Pancreas (tissue), 10 donors: ENCODE data around the gene LMBR1. TPM values are rescaled to one million over a fixed set of nuclear protein-coding genes. Genes with fewer than 3 reads are reported as not detected.
"Not testable (repeated sequence)": the region's sequence is repeated elsewhere in the genome, so short reads cannot be mapped to it uniquely, and the experiment has no call there.

Source experiments
- ATAC-seq, 4 donors: fragments of 200-7000 bp; cut with Tn5 transposase; one replicate each; pipeline versions ENCODE4 v1.8.0 to v1.9.1; 2020; ENCODE audit warnings: mild to moderate bottlenecking in 4 of 4, moderate library complexity in 4 of 4
- DNase-seq, 6 donors: peaks; one replicate each; pipeline ENCODE4 v3.0.0-alpha.2; 2020
- FAIRE-seq: peaks from 2 replicates; lab custom pipeline; 2012; peaks lifted over from hg19 to GRCh38; lab: Jason Lieb, UNC
- H3K27ac ChIP-seq, 4 donors: fragments of 200-600 bp; sonication (generic); 1 replicate in 3 of 4; 2 replicates in 1 of 4; pipeline versions ENCODE4 v1.5.0 to v1.8.0; 2020
- H3K27me3 ChIP-seq, 4 donors: fragments of 200-600 bp; one replicate each; pipeline ENCODE4 v1.8.0; 2021
- H3K36me3 ChIP-seq, 3 donors: fragments of 200-600 bp; sonication (generic) in 1 of 3; one replicate each; pipeline versions ENCODE4 v1.5.0 to v1.8.0; 2020 to 2021
- H3K4me1 ChIP-seq, 3 donors: fragments of 200-600 bp; one replicate each; pipeline ENCODE4 v1.8.0; 2021
- H3K4me3 ChIP-seq, 4 donors: fragments of 200-600 bp; sonication (generic) in 2 of 4; one replicate each; pipeline versions ENCODE4 v1.5.0 to v1.8.0; 2020 to 2021
- H3K9me3 ChIP-seq, 4 donors: fragments of 200-600 bp; one replicate each; pipeline ENCODE4 v1.8.0; 2021
- WGBS, 2 donors: extraction: QIAGEN DNeasy Blood & Tissue Kit; methylation state at CpG; one replicate each; pipeline ENCODE4 v1.1.7; 2013; 5-methylcytosine and 5-hydroxymethylcytosine counted together
- intact Hi-C, 3 donors: fragments of 100-400 bp; cut with DNase I; formaldehyde crosslinking; loops; one replicate each; pipeline versions ENCODE4 v1.11.1 to v1.14.2; 2022
- polyA plus RNA-seq, 2 donors: library from polyadenylated mRNA; stranded (reverse); fragments of 200-250 nt; gene quantifications; one replicate each; pipeline ENCODE4 v1.2.3, GENCODE V29; 2013
- total RNA-seq, 6 donors: library from RNA; stranded (reverse); fragmentation: NEBNext Ultra II Directional in 4 of 6; extraction: Animal tissue kit (Norgen Biotek cat#: 25700) in 4 of 6; gene quantifications; one replicate each; pipeline versions ENCODE4 v1.2.1 to v1.2.4, GENCODE V29; 2021 to 2023
- TF ChIP-seq, protein P1 (sequence below), 4 donors: fragments of 200-600 bp; sonication (generic) in 3 of 4; IDR thresholded peaks; one replicate each; pipeline versions ENCODE4 v1.5.0 to v1.8.0; 2021; ENCODE audit warnings: antibody characterized with exemption in 4 of 4
- donor health status: healthy with polysubstance abuse.
- donor health status: DM: no; HTN: no; CAD: no; lungs with moderate emphysema.
- donor health status: DM: no; HTN: no; CAD: no.
- donor health status: control.
- donor health status: control.
- donor health status: Bipolar disorder and iron deficiency.
- donor health status: DM: yes; HTN: yes; CAD: no.
- donor health status: DM: no; HTN: no; CAD: no.
- donor health status: DM: no; HTN: no; CAD: no.
- donor health status: DM: yes; HTN: yes; CAD: no.

Gene LMBR1
- total and polyA plus RNA-seq, 8 donors, result 6.7 to 40.4 (median 24.7) TPM

DNA sequence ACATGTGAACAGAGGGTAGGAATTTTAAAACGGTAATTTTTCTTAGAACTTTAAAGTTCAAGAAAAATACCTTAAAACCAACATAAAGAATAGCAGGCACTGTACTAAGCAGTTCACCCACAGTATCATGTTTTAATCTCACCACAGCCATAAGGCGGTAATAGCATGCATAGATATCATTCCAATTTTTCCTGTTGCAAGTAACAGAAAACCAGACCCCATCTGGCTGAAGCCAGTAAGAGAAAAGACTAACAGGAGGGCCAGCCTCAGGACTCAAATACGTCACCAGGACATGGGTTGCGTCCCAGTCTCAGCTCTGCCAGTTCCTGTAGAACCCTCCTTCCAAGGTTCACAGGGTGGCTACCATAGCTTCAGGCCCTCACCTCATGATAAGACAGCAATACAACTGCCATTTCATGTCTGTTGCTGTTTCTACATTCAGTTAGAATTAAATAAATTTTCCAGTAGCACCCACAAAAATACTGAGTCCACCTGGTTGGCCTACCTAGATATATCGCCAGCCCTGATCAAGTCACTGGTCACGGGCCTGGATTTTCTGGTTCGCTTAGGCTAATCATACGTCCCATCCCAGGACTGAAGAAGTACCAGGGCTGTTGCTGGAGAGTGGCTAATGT is 254.4 kb downstream of the LMBR1 start:
- DNase-seq, result no peak
- no peaks in the 10 kb centered on the region for H3K36me3 ChIP-seq
- no peak overlapping the region for H3K4me3 ChIP-seq
- no peaks in the 10 kb centered on the region for H3K9me3 ChIP-seq
- H3K27me3 ChIP-seq, result no peaks in the 10 kb centered on the region
- ATAC-seq, result no peak
- WGBS, 2 donors, result 97% methylated on average over 8 of the region's 8 CpGs
- no peak for FAIRE-seq
- TF ChIP-seq, protein P1, sequence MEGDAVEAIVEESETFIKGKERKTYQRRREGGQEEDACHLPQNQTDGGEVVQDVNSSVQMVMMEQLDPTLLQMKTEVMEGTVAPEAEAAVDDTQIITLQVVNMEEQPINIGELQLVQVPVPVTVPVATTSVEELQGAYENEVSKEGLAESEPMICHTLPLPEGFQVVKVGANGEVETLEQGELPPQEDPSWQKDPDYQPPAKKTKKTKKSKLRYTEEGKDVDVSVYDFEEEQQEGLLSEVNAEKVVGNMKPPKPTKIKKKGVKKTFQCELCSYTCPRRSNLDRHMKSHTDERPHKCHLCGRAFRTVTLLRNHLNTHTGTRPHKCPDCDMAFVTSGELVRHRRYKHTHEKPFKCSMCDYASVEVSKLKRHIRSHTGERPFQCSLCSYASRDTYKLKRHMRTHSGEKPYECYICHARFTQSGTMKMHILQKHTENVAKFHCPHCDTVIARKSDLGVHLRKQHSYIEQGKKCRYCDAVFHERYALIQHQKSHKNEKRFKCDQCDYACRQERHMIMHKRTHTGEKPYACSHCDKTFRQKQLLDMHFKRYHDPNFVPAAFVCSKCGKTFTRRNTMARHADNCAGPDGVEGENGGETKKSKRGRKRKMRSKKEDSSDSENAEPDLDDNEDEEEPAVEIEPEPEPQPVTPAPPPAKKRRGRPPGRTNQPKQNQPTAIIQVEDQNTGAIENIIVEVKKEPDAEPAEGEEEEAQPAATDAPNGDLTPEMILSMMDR (IDR thresholded peaks at IDR 0.05), result no peak
- intact Hi-C loops, result no loop called here
- H3K4me1 ChIP-seq, result no peaks in the 10 kb centered on the region
- no peak overlapping the region for H3K27ac ChIP-seq

DNA sequence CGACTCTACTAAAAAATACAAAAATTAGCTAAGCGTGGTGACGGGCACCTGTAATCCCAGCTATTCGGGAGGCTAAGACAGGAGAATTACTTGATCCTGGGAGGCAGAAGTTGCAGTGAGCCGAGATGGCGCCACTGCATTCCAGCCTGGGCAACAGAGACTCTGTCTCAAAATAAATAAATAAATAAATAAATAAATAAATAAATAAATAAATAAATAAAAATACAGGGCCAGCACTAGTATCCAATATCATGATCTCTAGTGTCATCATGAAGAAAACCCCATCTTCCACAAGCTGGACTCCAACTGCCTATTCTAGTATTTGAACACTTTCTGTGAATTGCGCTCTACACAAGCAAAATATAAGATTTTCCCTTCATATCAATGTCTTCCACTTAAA is 255.9 kb downstream of the LMBR1 start:
- H3K4me3 ChIP-seq, H3K27ac ChIP-seq, FAIRE-seq, DNase-seq, H3K27me3 ChIP-seq, intact Hi-C loops, H3K9me3 ChIP-seq, H3K4me1 ChIP-seq, ATAC-seq, H3K36me3 ChIP-seq: not testable (repeated sequence)
- WGBS, 2 donors, result 97 to 98% methylated on average over 7 of the region's 7 CpGs

DNA sequence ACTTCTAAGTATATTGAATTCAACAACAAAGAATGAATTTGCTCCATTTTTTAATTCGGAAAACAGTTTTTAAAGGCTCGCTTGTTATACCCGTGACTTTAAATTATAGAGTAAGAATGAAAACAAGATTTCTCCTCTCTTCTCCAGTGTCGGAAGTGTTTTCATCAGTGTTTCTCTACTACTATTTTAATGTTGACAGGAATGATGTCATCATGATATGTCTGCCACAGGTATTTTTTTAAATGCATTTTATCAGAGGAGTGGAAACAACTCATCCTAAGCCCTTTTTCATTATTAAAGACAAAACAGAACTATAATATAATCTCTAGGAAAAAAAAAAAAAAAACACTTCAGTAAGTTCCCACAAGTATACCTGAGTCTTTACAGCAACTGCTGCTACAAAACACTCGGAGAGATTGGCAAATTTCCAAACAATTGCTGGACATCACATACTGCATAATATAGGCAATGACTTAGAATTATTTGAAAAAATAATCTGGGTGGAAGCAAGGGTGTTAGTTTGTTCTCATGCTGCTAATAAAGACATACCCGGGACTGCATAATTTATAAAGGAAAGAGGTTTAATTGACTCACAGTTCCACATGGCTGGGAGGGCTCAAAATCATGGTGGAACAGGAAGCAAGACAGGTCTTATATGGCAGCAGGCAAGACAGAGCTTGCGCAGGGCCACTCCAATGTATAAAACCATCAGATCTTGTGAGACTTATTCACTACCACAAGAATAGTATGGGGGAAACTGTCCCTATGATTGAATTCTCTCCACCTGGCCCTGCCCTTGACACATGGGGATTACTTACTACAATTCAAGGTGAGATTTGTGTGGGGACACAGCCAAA is 257.2 kb downstream of the LMBR1 start:
- no peaks in the 10 kb centered on the region for H3K36me3 ChIP-seq
- no peak for DNase-seq
- no peaks in the 10 kb centered on the region for H3K9me3 ChIP-seq
- FAIRE-seq, result no peak
- H3K27ac ChIP-seq, result no peak overlapping the region
- WGBS, 2 donors, result 86 to 88% methylated on average over 7 of the region's 7 CpGs
- intact Hi-C loops, result no loop called here
- no peak for ATAC-seq
- H3K4me3 ChIP-seq, result no peak overlapping the region
- TF ChIP-seq, protein P1 (IDR thresholded peaks at IDR 0.05), result no peak
- H3K4me1 ChIP-seq, result no peaks in the 10 kb centered on the region
- no peaks in the 10 kb centered on the region for H3K27me3 ChIP-seq

DNA sequence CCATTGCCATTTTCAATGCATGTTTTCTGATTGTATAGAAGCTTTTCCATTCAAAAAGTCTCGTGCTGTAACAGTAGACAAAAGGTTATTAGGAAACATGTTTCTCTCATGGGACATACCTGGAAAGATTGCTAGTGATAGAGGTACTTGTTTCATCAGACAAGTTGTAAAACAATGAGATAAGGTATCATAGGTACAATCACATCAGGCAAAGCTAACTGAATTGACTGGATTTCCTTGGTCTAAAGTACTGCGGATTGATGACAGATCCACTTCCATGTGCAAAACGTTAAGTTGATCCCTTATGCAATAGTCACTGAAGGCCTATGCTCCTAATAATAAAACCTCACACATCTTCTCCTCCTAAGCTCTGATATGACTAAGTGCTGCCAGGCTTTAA is 258.9 kb downstream of the LMBR1 start:
- H3K36me3 ChIP-seq, result no peaks in the 10 kb centered on the region
- H3K27me3 ChIP-seq, result no peaks in the 10 kb centered on the region
- FAIRE-seq, result no peak
- 73 to 81% methylated on average over 3 of the region's 3 CpGs for WGBS, 2 donors
- TF ChIP-seq, protein P1 (IDR thresholded peaks at IDR 0.05), result no peak
- ATAC-seq, result no peak
- H3K4me3 ChIP-seq, result no peak overlapping the region
- intact Hi-C loops, result no loop called here
- no peaks in the 10 kb centered on the region for H3K9me3 ChIP-seq
- H3K27ac ChIP-seq, result no peak overlapping the region
- H3K4me1 ChIP-seq, result no peaks in the 10 kb centered on the region
- no peak for DNase-seq

DNA sequence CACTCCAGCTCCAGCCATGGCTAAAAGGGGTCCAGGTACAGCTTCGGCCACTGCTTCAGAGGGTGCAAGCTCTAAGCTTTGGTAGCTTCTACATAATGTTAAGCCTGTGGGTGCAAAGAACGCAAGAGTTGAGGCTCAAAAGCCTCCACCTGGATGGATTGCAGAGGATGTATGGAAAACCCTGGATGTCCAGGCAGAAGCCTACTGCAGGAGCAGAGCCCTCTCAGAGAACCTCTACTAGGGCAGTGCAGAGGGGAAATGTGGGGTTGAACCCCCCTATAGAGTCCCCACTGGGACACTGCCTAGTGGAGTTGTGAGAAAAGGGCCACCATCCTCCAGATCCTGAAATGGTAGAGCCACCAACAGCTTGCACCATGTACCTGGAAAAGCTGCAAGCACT is 263.1 kb downstream of the LMBR1 start:
- Histone ChIP-seq H3K4me1 (no peaks in the 10 kb centered on the region), H3K27me3 (no peaks in the 10 kb centered on the region), H3K4me3 (no peak overlapping the region), H3K36me3 (no peaks in the 10 kb centered on the region), H3K9me3 (no peaks in the 10 kb centered on the region), H3K27ac (no peak overlapping the region)
- no peak for FAIRE-seq
- intact Hi-C loops, result no loop called here
- DNase-seq, result no peak
- TF ChIP-seq, protein P1 (IDR thresholded peaks at IDR 0.05), result no peak
- no peak for ATAC-seq
- 95 to 98% methylated on average over 2 of the region's 2 CpGs for WGBS, 2 donors
